Hippocampal formation (tissue), 2 donors: ENCODE results near the gene LYPD6.

ENCODE experiments used
- DNase-seq, 2 donors: peaks; one replicate each; lab custom pipeline; 2025; lab: John Stamatoyannopoulos, UW

The LYPD6 gene

GRCh38 chr2:149409506-149409905 is 79.1 kb downstream of the LYPD6 start:
- no peak for DNase-seq

GRCh38 chr2:149410701-149411484 is 80.5 kb downstream of the LYPD6 start:
- DNase-seq: no peak

GRCh38 chr2:149413487-149413886 is 83.1 kb downstream of the LYPD6 start:
- no peak for DNase-seq

GRCh38 chr2:149415086-149415485 is 84.7 kb downstream of the LYPD6 start:
- no peak for DNase-seq

- no peak for DNase-seq
Observed at GRCh38 chr2:149418065-149418464, 87.7 kb downstream of the LYPD6 start.

- DNase-seq: no peak
Observed at GRCh38 chr2:149420053-149420963, 89.9 kb downstream of the LYPD6 start.

GRCh38 chr2:149421791-149422190 is 91.4 kb downstream of the LYPD6 start:
- no peak for DNase-seq

- DNase-seq: no peak
Observed at GRCh38 chr2:149422337-149422990, 92.1 kb downstream of the LYPD6 start.

- DNase-seq: no peak
Observed at GRCh38 chr2:149422991-149423338, 92.6 kb downstream of the LYPD6 start.

- DNase-seq: no peak
Observed at GRCh38 chr2:149423630-149424029, 93.2 kb downstream of the LYPD6 start.

- no peak for DNase-seq
Observed at GRCh38 chr2:149427387-149427786, 97.0 kb downstream of the LYPD6 start.

- no peak for DNase-seq
Observed at GRCh38 chr2:149428783-149429182, 98.4 kb downstream of the LYPD6 start.

GRCh38 chr2:149430743-149431736 is 100.7 kb downstream of the LYPD6 start:
- no peak for DNase-seq

GRCh38 chr2:149438330-149438960 is 108.1 kb downstream of the LYPD6 start:
- DNase-seq: no peak

GRCh38 chr2:149441255-149441654 is 110.9 kb downstream of the LYPD6 start:
- DNase-seq: no peak

GRCh38 chr2:149442346-149442745 is 112.0 kb downstream of the LYPD6 start:
- DNase-seq: no peak

GRCh38 chr2:149443150-149443549 is 112.8 kb downstream of the LYPD6 start:
- DNase-seq: no peak

- no peak for DNase-seq
Observed at GRCh38 chr2:149446748-149447147, 116.4 kb downstream of the LYPD6 start.

- DNase-seq: no peak
Observed at GRCh38 chr2:149448315-149448714, 117.9 kb downstream of the LYPD6 start.

GRCh38 chr2:149449017-149449416 is 118.6 kb downstream of the LYPD6 start:
- no peak for DNase-seq
